ENCODE results near the gene LGI1.

LGI1 gene

GRCh38 chr10:93773120-93773519 lies 15.4 kb downstream of the LGI1 start:
- peak overlapping the region; percentile 88 for H3K14ac ChIP-seq (ENCODE audit: low read length)
- WGBS (ENCODE audit: extremely low coverage, insufficient coverage, insufficient read length), result no CpG with 5 or more reads among the region's 5 CpGs

DNA sequence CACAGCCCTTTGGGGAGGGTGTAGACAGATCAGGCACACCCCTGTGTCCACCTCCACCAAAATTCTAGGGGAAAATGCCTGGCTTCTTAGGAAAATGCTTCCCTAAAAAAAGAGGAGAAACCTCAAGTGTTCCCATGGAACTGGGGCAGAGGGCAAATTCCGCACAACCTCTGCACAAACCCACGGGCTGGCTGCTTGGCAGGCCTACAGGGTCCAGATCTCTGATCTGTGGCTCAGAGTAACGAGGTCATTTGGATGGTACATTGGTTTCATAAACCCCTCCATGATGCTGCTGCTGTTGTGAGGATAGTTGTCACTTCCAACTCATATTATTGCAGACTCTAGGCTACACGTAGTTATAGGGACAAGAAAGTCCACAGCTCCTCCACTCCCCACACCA lies 16.0 kb downstream of the LGI1 start:
- Histone ChIP-seq H3K36me3 (ENCODE audit: control insufficient read depth in 1 of 2, insufficient read depth in 2 of 2, low read length in 2 of 2) (no peaks in the 10 kb centered on the region), H2BK12ac (ENCODE audit: low read length) (no peak overlapping the region), H3K27me3 (ENCODE audit: insufficient read depth, low read length) (no peaks in the 10 kb centered on the region), H3K27ac (ENCODE audit: low read depth, low read length) (no peak overlapping the region), H2BK120ac (ENCODE audit: insufficient read depth, low read length, poor library complexity) (no peak overlapping the region), H2AFZ (ENCODE audit: insufficient read depth, low read length, poor library complexity) (no peak overlapping the region), H2AK5ac (ENCODE audit: low read length) (no peak overlapping the region), H4K91ac (ENCODE audit: low read depth, low read length) (peak overlapping the region; percentile 60), H4K8ac (ENCODE audit: low read depth, low read length) (no peak overlapping the region), H3K4me2 (ENCODE audit: low read length) (peak overlapping the region; percentile 25), H3K14ac (ENCODE audit: low read length) (no peak overlapping the region), H3K79me2 (ENCODE audit: control insufficient read depth, insufficient read depth, low read length, poor library complexity) (no peaks in the 10 kb centered on the region), H3K23ac (ENCODE audit: low read length) (no peak overlapping the region), H4K12ac (ENCODE audit: low read depth, low read length) (no peak overlapping the region), H3K4me1 (ENCODE audit: control insufficient read depth in 1 of 2, insufficient read depth in 2 of 2, low read length in 2 of 2) (peaks cover 15 to 16% of the 10 kb centered on the region in 2 experiments), H3K79me1 (ENCODE audit: low read length) (peaks cover 2% of the 10 kb centered on the region), H3K4ac (ENCODE audit: low read depth, low read length) (no peak overlapping the region), H3K18ac (ENCODE audit: low read length) (no peak overlapping the region), H3K9ac (ENCODE audit: low read length) (no peak overlapping the region), H2BK5ac (ENCODE audit: low read depth, low read length, poor library complexity) (no peak overlapping the region), H3K4me3 (ENCODE audit: low read depth, low read length) (no peak overlapping the region), H3K9me3 (ENCODE audit: insufficient read depth, low read depth, low read length) (no peaks in the 10 kb centered on the region)
- DNase-seq, result no peak
- no CpG with 5 or more reads among the region's 4 CpGs for WGBS (ENCODE audit: extremely low coverage, insufficient coverage, insufficient read length)

More at GRCh38 chr10:93773120-93773519, 15.4 kb downstream of the LGI1 start:
- peaks cover 2% of the 10 kb centered on the region for H3K79me1 ChIP-seq (ENCODE audit: low read length)
- no peak overlapping the region for H4K8ac ChIP-seq (ENCODE audit: low read depth, low read length)
- H3K4me2 ChIP-seq (ENCODE audit: low read length), result no peak overlapping the region
- H3K4me3 ChIP-seq (ENCODE audit: low read depth, low read length), result no peak overlapping the region
- H3K23ac ChIP-seq (ENCODE audit: low read length), result no peak overlapping the region
- peaks cover 16% of the 10 kb centered on the region in 2 experiments for H3K4me1 ChIP-seq (ENCODE audit: control insufficient read depth in 1 of 2, insufficient read depth in 2 of 2, low read length in 2 of 2)
- H3K18ac ChIP-seq (ENCODE audit: low read length), result no peak overlapping the region
- H4K12ac ChIP-seq (ENCODE audit: low read depth, low read length), result no peak overlapping the region
- no peak overlapping the region for H2AFZ ChIP-seq (ENCODE audit: insufficient read depth, low read length, poor library complexity)
- no peaks in the 10 kb centered on the region for H3K79me2 ChIP-seq (ENCODE audit: control insufficient read depth, insufficient read depth, low read length, poor library complexity)
- no peak overlapping the region for H3K9ac ChIP-seq (ENCODE audit: low read length)
- H2BK12ac ChIP-seq (ENCODE audit: low read length), result peak overlapping the region; percentile 82
- H3K27me3 ChIP-seq (ENCODE audit: insufficient read depth, low read length), result no peaks in the 10 kb centered on the region
- H2BK120ac ChIP-seq (ENCODE audit: insufficient read depth, low read length, poor library complexity), result peak overlapping the region; percentile 88
- no peak overlapping the region for H3K27ac ChIP-seq (ENCODE audit: low read depth, low read length)
- H3K9me3 ChIP-seq (ENCODE audit: insufficient read depth, low read depth, low read length), result no peaks in the 10 kb centered on the region
- DNase-seq, result no peak
- no peaks in the 10 kb centered on the region for H3K36me3 ChIP-seq (ENCODE audit: control insufficient read depth in 1 of 2, insufficient read depth in 2 of 2, low read length in 2 of 2)
- no peak overlapping the region for H3K4ac ChIP-seq (ENCODE audit: low read depth, low read length)
- H4K91ac ChIP-seq (ENCODE audit: low read depth, low read length), result peak overlapping the region; percentile 62
- H2AK5ac ChIP-seq (ENCODE audit: low read length), result peak overlapping the region; percentile 72
- H2BK5ac ChIP-seq (ENCODE audit: low read depth, low read length, poor library complexity), result no peak overlapping the region

GRCh38 chr10:93775356-93775755 lies 17.6 kb downstream of the LGI1 start:
- no CpG with 5 or more reads among the region's 5 CpGs for WGBS (ENCODE audit: extremely low coverage, insufficient coverage, insufficient read length)

DNA sequence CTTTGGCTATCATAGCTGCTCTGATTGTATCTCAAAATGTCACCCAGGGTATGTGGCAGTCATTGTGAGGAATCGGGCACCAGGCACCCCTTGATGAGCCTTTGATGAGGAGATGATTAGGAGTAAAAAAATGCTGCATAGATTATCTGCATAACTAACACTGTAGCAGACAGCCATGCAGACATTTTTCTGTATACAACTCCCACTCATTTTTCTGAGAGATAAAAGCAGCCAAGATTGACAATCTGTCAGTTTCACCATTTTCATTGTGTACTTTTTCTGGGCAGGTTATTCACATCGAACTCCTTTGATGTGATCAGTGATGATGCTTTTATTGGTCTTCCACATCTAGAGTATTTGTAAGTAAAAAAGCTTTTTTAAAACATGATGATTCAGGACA lies 19.4 kb downstream of the LGI1 start:
- no peak overlapping the region for H2AFZ ChIP-seq (ENCODE audit: insufficient read depth, low read length, poor library complexity)
- H3K4ac ChIP-seq (ENCODE audit: low read depth, low read length), result no peak overlapping the region
- H3K79me1 ChIP-seq (ENCODE audit: low read length), result peaks cover 2% of the 10 kb centered on the region
- no peak overlapping the region for H2BK5ac ChIP-seq (ENCODE audit: low read depth, low read length, poor library complexity)
- no peak overlapping the region for H3K4me2 ChIP-seq (ENCODE audit: low read length)
- H3K4me1 ChIP-seq (ENCODE audit: control insufficient read depth in 1 of 2, insufficient read depth in 2 of 2, low read length in 2 of 2), result peaks cover 7 to 8% of the 10 kb centered on the region in 2 experiments
- DNase-seq, result peak in 1 of 2 donors; percentile 45
- no peak overlapping the region for H3K9ac ChIP-seq (ENCODE audit: low read length)
- no peak overlapping the region for H3K14ac ChIP-seq (ENCODE audit: low read length)
- H3K18ac ChIP-seq (ENCODE audit: low read length), result no peak overlapping the region
- H2BK120ac ChIP-seq (ENCODE audit: insufficient read depth, low read length, poor library complexity), result no peak overlapping the region
- H3K79me2 ChIP-seq (ENCODE audit: control insufficient read depth, insufficient read depth, low read length, poor library complexity), result no peaks in the 10 kb centered on the region
- H4K8ac ChIP-seq (ENCODE audit: low read depth, low read length), result no peak overlapping the region
- no peak overlapping the region for H2BK12ac ChIP-seq (ENCODE audit: low read length)
- H2AK5ac ChIP-seq (ENCODE audit: low read length), result no peak overlapping the region
- H3K9me3 ChIP-seq (ENCODE audit: insufficient read depth, low read depth, low read length), result no peaks in the 10 kb centered on the region
- no CpG with 5 or more reads among the region's 2 CpGs for WGBS (ENCODE audit: extremely low coverage, insufficient coverage, insufficient read length)
- no peak overlapping the region for H3K23ac ChIP-seq (ENCODE audit: low read length)
- no peak overlapping the region for H3K4me3 ChIP-seq (ENCODE audit: low read depth, low read length)
- no peak overlapping the region for H4K12ac ChIP-seq (ENCODE audit: low read depth, low read length)
- no peak overlapping the region for H3K27ac ChIP-seq (ENCODE audit: low read depth, low read length)
- no peaks in the 10 kb centered on the region for H3K36me3 ChIP-seq (ENCODE audit: control insufficient read depth in 1 of 2, insufficient read depth in 2 of 2, low read length in 2 of 2)
- no peaks in the 10 kb centered on the region for H3K27me3 ChIP-seq (ENCODE audit: insufficient read depth, low read length)
- no peak overlapping the region for H4K91ac ChIP-seq (ENCODE audit: low read depth, low read length)

More at GRCh38 chr10:93775356-93775755, 17.6 kb downstream of the LGI1 start:
- H3K14ac ChIP-seq (ENCODE audit: low read length), result no peak overlapping the region
- H3K4me1 ChIP-seq (ENCODE audit: control insufficient read depth in 1 of 2, insufficient read depth in 2 of 2, low read length in 2 of 2), result peaks cover 8 to 9% of the 10 kb centered on the region in 2 experiments
- H3K18ac ChIP-seq (ENCODE audit: low read length), result no peak overlapping the region
- H2AFZ ChIP-seq (ENCODE audit: insufficient read depth, low read length, poor library complexity), result no peak overlapping the region
- no peak overlapping the region for H2BK120ac ChIP-seq (ENCODE audit: insufficient read depth, low read length, poor library complexity)
- H2BK5ac ChIP-seq (ENCODE audit: low read depth, low read length, poor library complexity), result no peak overlapping the region
- H3K9me3 ChIP-seq (ENCODE audit: insufficient read depth, low read depth, low read length), result no peaks in the 10 kb centered on the region
- no peak overlapping the region for H4K8ac ChIP-seq (ENCODE audit: low read depth, low read length)
- no peaks in the 10 kb centered on the region for H3K36me3 ChIP-seq (ENCODE audit: control insufficient read depth in 1 of 2, insufficient read depth in 2 of 2, low read length in 2 of 2)
- H3K23ac ChIP-seq (ENCODE audit: low read length), result no peak overlapping the region
- H3K4ac ChIP-seq (ENCODE audit: low read depth, low read length), result no peak overlapping the region
- peaks cover 2% of the 10 kb centered on the region for H3K79me1 ChIP-seq (ENCODE audit: low read length)
- H3K79me2 ChIP-seq (ENCODE audit: control insufficient read depth, insufficient read depth, low read length, poor library complexity), result no peaks in the 10 kb centered on the region
- no peak overlapping the region for H3K9ac ChIP-seq (ENCODE audit: low read length)
- H3K4me2 ChIP-seq (ENCODE audit: low read length), result no peak overlapping the region
- no peak overlapping the region for H4K91ac ChIP-seq (ENCODE audit: low read depth, low read length)
- no peaks in the 10 kb centered on the region for H3K27me3 ChIP-seq (ENCODE audit: insufficient read depth, low read length)
- no peak overlapping the region for H2AK5ac ChIP-seq (ENCODE audit: low read length)
- DNase-seq, result peak in 1 of 2 donors; percentile 34
- no peak overlapping the region for H3K4me3 ChIP-seq (ENCODE audit: low read depth, low read length)
- no peak overlapping the region for H3K27ac ChIP-seq (ENCODE audit: low read depth, low read length)
- no peak overlapping the region for H2BK12ac ChIP-seq (ENCODE audit: low read length)
- no peak overlapping the region for H4K12ac ChIP-seq (ENCODE audit: low read depth, low read length)

Measured in trophoblast cell (in vitro differentiated cells and primary cell).